ENCODE data around the gene LRRC7. TPM values are rescaled to one million over a fixed set of nuclear protein-coding genes. Genes with fewer than 3 reads are reported as not detected.

LRRC7 gene
- total RNA-seq, 1 donor from 2014 or later, result 8.8 TPM

GRCh38 chr1:70093250-70093975 lies 525.7 kb downstream of the LRRC7 start:
- no peak for DNase-seq

GRCh38 chr1:70101231-70101630 lies 533.5 kb downstream of the LRRC7 start:
- peak; percentile 0 for DNase-seq

GRCh38 chr1:70101774-70102173 lies 534.1 kb downstream of the LRRC7 start:
- no peak for DNase-seq

- DNase-seq, result no peak
Observed at GRCh38 chr1:70103770-70104169, 536.0 kb downstream of the LRRC7 start.

- DNase-seq, result no peak
Observed at GRCh38 chr1:70109241-70109640, 541.5 kb downstream of the LRRC7 start.

- DNase-seq, result no peak
Observed at GRCh38 chr1:70112838-70113237, 545.1 kb downstream of the LRRC7 start.

GRCh38 chr1:70115315-70115714 lies 547.6 kb downstream of the LRRC7 start:
- DNase-seq, result no peak

- DNase-seq, result no peak
Observed at GRCh38 chr1:70117046-70117445, 549.3 kb downstream of the LRRC7 start.

- peak; percentile 51 for DNase-seq
Observed at GRCh38 chr1:70134148-70134547, 566.4 kb downstream of the LRRC7 start.

GRCh38 chr1:70140343-70140742 lies 572.6 kb downstream of the LRRC7 start:
- DNase-seq, result peak; percentile 93

GRCh38 chr1:70140894-70141293 lies 573.2 kb downstream of the LRRC7 start:
- DNase-seq, result no peak

GRCh38 chr1:70142075-70142474 lies 574.4 kb downstream of the LRRC7 start:
- peak; percentile 82 for DNase-seq

- peak; percentile 46 for DNase-seq
Observed at GRCh38 chr1:70143048-70143659, 575.4 kb downstream of the LRRC7 start.

GRCh38 chr1:70146488-70146887 lies 578.8 kb downstream of the LRRC7 start:
- DNase-seq, result no peak

GRCh38 chr1:70150444-70150843 lies 582.7 kb downstream of the LRRC7 start:
- DNase-seq, result no peak

- no peak for DNase-seq
Observed at GRCh38 chr1:70153739-70154138, 586.0 kb downstream of the LRRC7 start.

GRCh38 chr1:70156529-70157120 lies 588.9 kb downstream of the LRRC7 start:
- no peak for DNase-seq

- no peak for DNase-seq
Observed at GRCh38 chr1:70164350-70164749, 596.6 kb downstream of the LRRC7 start.

GRCh38 chr1:70168283-70168682 lies 600.6 kb downstream of the LRRC7 start:
- DNase-seq, result no peak

- no peak for DNase-seq
Observed at GRCh38 chr1:70169018-70169839, 601.5 kb downstream of the LRRC7 start.

GRCh38 chr1:70171512-70171911 lies 603.8 kb downstream of the LRRC7 start:
- DNase-seq, result no peak

Data from skin of body (tissue), 2 donors.